NCI-H2029 treated with DMSO at 0.1 percent for 48 hours (cell line): ENCODE measurements around the gene CRIM1.

Source experiments
- DNase-seq: peaks from one replicate; lab custom pipeline; 2025; lab: John Stamatoyannopoulos, UW

Gene CRIM1

GRCh38 chr2:36430549-36430948 lies 75.0 kb downstream of the CRIM1 start:
- no peak for DNase-seq

- no peak for DNase-seq
These were observed 76.9 kb downstream of the CRIM1 start for GRCh38 chr2:36432479-36432878.

GRCh38 chr2:36433311-36434217 lies 78.0 kb downstream of the CRIM1 start:
- peak; percentile 41 for DNase-seq

GRCh38 chr2:36438449-36438977 lies 82.9 kb downstream of the CRIM1 start:
- DNase-seq, result no peak

GRCh38 chr2:36439084-36439483 lies 83.5 kb downstream of the CRIM1 start:
- no peak for DNase-seq

GRCh38 chr2:36441065-36441625 lies 85.6 kb downstream of the CRIM1 start:
- no peak for DNase-seq

- DNase-seq, result peak; percentile 39
These were observed 86.2 kb downstream of the CRIM1 start for GRCh38 chr2:36441816-36442215.

- no peak for DNase-seq
These were observed 88.8 kb downstream of the CRIM1 start for GRCh38 chr2:36444216-36444936.

- no peak for DNase-seq
These were observed 89.7 kb downstream of the CRIM1 start for GRCh38 chr2:36445185-36445866.

GRCh38 chr2:36446294-36446693 lies 90.7 kb downstream of the CRIM1 start:
- DNase-seq, result no peak

- no peak for DNase-seq
These were observed 93.6 kb downstream of the CRIM1 start for GRCh38 chr2:36449213-36449612.

GRCh38 chr2:36449943-36450392 lies 94.4 kb downstream of the CRIM1 start:
- no peak for DNase-seq

GRCh38 chr2:36450466-36451196 lies 95.1 kb downstream of the CRIM1 start:
- DNase-seq, result no peak

GRCh38 chr2:36451512-36451911 lies 95.9 kb downstream of the CRIM1 start:
- DNase-seq, result no peak

- DNase-seq, result no peak
These were observed 96.7 kb downstream of the CRIM1 start for GRCh38 chr2:36452260-36452659.

- DNase-seq, result no peak
These were observed 98.1 kb downstream of the CRIM1 start for GRCh38 chr2:36453652-36454051.

GRCh38 chr2:36455011-36455410 lies 99.4 kb downstream of the CRIM1 start:
- no peak for DNase-seq

GRCh38 chr2:36455788-36456187 lies 100.2 kb downstream of the CRIM1 start:
- no peak for DNase-seq

GRCh38 chr2:36456227-36457175 lies 100.9 kb downstream of the CRIM1 start:
- peak; percentile 5 for DNase-seq

- no peak for DNase-seq
These were observed 102.5 kb downstream of the CRIM1 start for GRCh38 chr2:36458106-36458505.
